Measurements from ENCODE around the gene MAU2.

GRCh38 chr19:19343762-19344161 lies 23.1 kb downstream of the MAU2 start:
- TF ChIP-seq CTCF (IDR thresholded peaks at IDR 0.05; ENCODE audit: low read depth, low read length): no peak
- no peak for TF ChIP-seq EZH2phosphoT487 (IDR thresholded peaks at IDR 0.05; ENCODE audit: low read depth)

All from OCI-LY3 (cell line).